Small intestine (tissue), 7 donors: Measurements from ENCODE around the gene GTF2E1. TPM values are rescaled to one million over a fixed set of nuclear protein-coding genes. Genes with fewer than 3 reads are reported as not detected.
"Not testable (repeated sequence)": the region's sequence is repeated elsewhere in the genome, so short reads cannot be mapped to it uniquely, and the experiment has no call there.

Experiments used
- DNase-seq, 2 donors: peaks; one replicate each; pipeline versions ENCODE4 v3.0.0 to v3.0.0-alpha.2; 2013
- FAIRE-seq: peaks from 2 replicates; lab custom pipeline; 2012; peaks lifted over from hg19 to GRCh38; lab: Jason Lieb, UNC
- H3K27ac ChIP-seq, 3 donors: one replicate each; pipeline ENCODE4 v1.5.1; 2013; ENCODE audit warnings: low read length in 2 of 3, mild to moderate bottlenecking in 2 of 3, control low read depth in 1 of 3, inconsistent platforms in 1 of 3, low read depth in 1 of 3, moderate library complexity in 1 of 3
- H3K27me3 ChIP-seq, 3 donors: one replicate each; pipeline ENCODE4 v1.6.1; 2013; ENCODE audit warnings: low read length in 3 of 3, inconsistent platforms in 1 of 3; ENCODE audit not compliant: control insufficient read depth in 3 of 3, insufficient read depth in 3 of 3
- H3K36me3 ChIP-seq, 3 donors: one replicate each; pipeline ENCODE4 v1.6.1; 2013; ENCODE audit warnings: low read length in 3 of 3, inconsistent platforms in 1 of 3, low read depth in 1 of 3, mild to moderate bottlenecking in 1 of 3, moderate library complexity in 1 of 3; ENCODE audit not compliant: control insufficient read depth in 3 of 3, insufficient read depth in 2 of 3
- H3K4me1 ChIP-seq, 3 donors: one replicate each; pipeline ENCODE4 v1.6.1; 2013; ENCODE audit warnings: low read length in 2 of 3, inconsistent platforms in 1 of 3, low read depth in 1 of 3, mild to moderate bottlenecking in 1 of 3, moderate library complexity in 1 of 3; ENCODE audit not compliant: control insufficient read depth in 3 of 3, insufficient read depth in 2 of 3
- H3K4me3 ChIP-seq, 3 donors: one replicate each; pipeline ENCODE4 v1.5.1; 2013; ENCODE audit warnings: low read length in 3 of 3, control low read depth in 1 of 3, inconsistent platforms in 1 of 3, low read depth in 1 of 3, mild to moderate bottlenecking in 1 of 3, moderate library complexity in 1 of 3
- H3K9me3 ChIP-seq, 2 donors: one replicate each; pipeline ENCODE4 v1.6.1; 2013; ENCODE audit warnings: low read depth in 1 of 2, low read length in 1 of 2; ENCODE audit not compliant: control insufficient read depth in 2 of 2, insufficient read depth in 1 of 2
- WGBS, 3 donors: extraction: QIAGEN DNeasy Blood & Tissue Kit; methylation state at CpG; one replicate each; pipeline ENCODE4 v1.1.7; 2013; 5-methylcytosine and 5-hydroxymethylcytosine counted together
- polyA plus RNA-seq, 4 donors: library from polyadenylated mRNA; stranded (reverse) in 3 of 4; unstranded in 1 of 4; fragments of 200-250 nt in 3 of 4; fragments of 120-200 nt in 1 of 4; gene quantifications; one replicate each; pipeline versions ENCODE4 v1.2.1 to v1.2.3, GENCODE V29; 2013
- donor health status: healthy with polysubstance abuse.
- donor health status: control.
- donor health status: control.
- donor health status: Bipolar disorder and iron deficiency.
- donor health status: healthy.

The GTF2E1 gene
- polyA plus RNA-seq, 4 donors: 3.0 to 10.5 (median 5.3) TPM

- peak in 1 of 2 donors; percentile 29 for DNase-seq
These were observed 1.1 kb downstream of the GTF2E1 start for GRCh38 chr3:120743556-120744195.

GRCh38 chr3:120745466-120745865 lies 2.9 kb downstream of the GTF2E1 start:
- FAIRE-seq (no peak), DNase-seq (no peak)
- 82 to 86% (median 85%) methylated on average over 3 of the region's 3 CpGs for WGBS, 3 donors
- H3K9me3 ChIP-seq: no peaks in the 10 kb centered on the region
- H3K4me1 ChIP-seq: peaks cover 4 to 16% (median 9%) of the 10 kb centered on the region in 3 donors
- H3K4me3 ChIP-seq: no peak overlapping the region
- H3K36me3 ChIP-seq: peaks cover 0 to 1% (median 0%) of the 10 kb centered on the region in 3 donors
- no peaks in the 10 kb centered on the region for H3K27me3 ChIP-seq
- no peak overlapping the region for H3K27ac ChIP-seq

More at GRCh38 chr3:120743556-120744195, 1.1 kb downstream of the GTF2E1 start:
- no peaks in the 10 kb centered on the region for H3K36me3 ChIP-seq
- peak overlapping the region in 2 of 3 donors; percentile 92 to 95 for H3K27ac ChIP-seq
- 28 to 48% (median 40%) methylated on average over 6 of the region's 6 CpGs for WGBS, 3 donors
- peaks cover 0 to 10% of the 10 kb centered on the region in 2 donors for H3K9me3 ChIP-seq
- peak overlapping the region in 2 of 3 donors; percentile 94 to 99 for H3K4me3 ChIP-seq
- FAIRE-seq: no peak
- peaks cover 4 to 16% (median 9%) of the 10 kb centered on the region in 3 donors for H3K4me1 ChIP-seq
- no peaks in the 10 kb centered on the region for H3K27me3 ChIP-seq

DNA sequence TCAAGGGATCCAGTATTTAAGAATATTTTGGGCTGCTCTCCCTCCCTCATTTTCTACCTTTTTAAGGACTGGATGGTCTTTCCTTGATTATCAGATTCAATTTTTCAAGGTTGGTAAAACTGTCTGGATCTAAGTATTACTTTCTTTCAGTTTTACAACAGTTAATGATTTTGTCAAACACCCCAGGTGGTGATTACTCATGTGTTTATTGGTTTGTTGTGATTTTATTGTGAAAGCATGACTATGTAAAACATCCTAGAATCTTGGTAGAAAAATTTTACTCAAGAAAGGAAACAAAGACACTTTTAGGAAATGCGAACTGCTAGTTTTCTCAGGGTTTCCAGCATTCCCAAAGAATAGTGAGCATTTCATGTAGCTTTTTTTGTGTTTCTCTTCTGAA lies 7.3 kb downstream of the GTF2E1 start:
- Histone ChIP-seq H3K27ac (no peak overlapping the region), H3K4me3 (no peak overlapping the region), H3K9me3 (no peaks in the 10 kb centered on the region), H3K4me1 (no peaks in the 10 kb centered on the region), H3K27me3 (no peaks in the 10 kb centered on the region), H3K36me3 (peaks cover 2 to 5% (median 3%) of the 10 kb centered on the region in 3 donors)
- 96 to 97% (median 97%) methylated on average over 1 of the region's 1 CpG for WGBS, 3 donors
- DNase-seq (no peak), FAIRE-seq (no peak)

DNA sequence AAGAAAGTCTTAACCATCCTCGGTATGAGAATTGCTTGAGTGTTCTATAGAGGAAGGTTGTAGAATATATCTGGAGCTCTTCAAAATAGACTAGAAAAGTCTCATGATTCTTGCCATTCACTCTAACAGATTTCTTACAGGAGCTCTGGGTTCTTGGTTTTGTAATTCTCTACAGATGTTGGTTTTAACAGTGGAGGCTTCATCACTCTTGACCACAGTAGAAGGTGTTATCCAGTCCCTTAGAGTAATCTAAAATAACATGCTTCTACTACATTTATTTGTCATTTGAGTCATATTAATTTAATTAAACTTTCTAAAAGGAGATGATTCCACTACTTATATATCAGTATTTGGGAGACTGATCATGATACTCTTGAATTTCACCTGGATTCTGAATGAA lies 9.7 kb downstream of the GTF2E1 start:
- H3K4me3 ChIP-seq: no peak overlapping the region
- H3K4me1 ChIP-seq: no peaks in the 10 kb centered on the region
- no peaks in the 10 kb centered on the region for H3K9me3 ChIP-seq
- peaks cover 2 to 5% (median 3%) of the 10 kb centered on the region in 3 donors for H3K36me3 ChIP-seq
- WGBS, 3 donors: 94 to 100% (median 99%) methylated on average over 1 of the region's 1 CpG
- no peaks in the 10 kb centered on the region for H3K27me3 ChIP-seq
- H3K27ac ChIP-seq: no peak overlapping the region
- FAIRE-seq (no peak), DNase-seq (no peak)

GRCh38 chr3:120752865-120753264 lies 10.3 kb downstream of the GTF2E1 start:
- H3K4me1 ChIP-seq: no peaks in the 10 kb centered on the region
- H3K4me3 ChIP-seq: no peak overlapping the region
- DNase-seq (no peak), FAIRE-seq (peak; percentile 5)
- no peaks in the 10 kb centered on the region for H3K9me3 ChIP-seq
- WGBS, 3 donors: 95 to 99% (median 97%) methylated on average over 2 of the region's 2 CpGs
- H3K36me3 ChIP-seq: peaks cover 2 to 5% (median 3%) of the 10 kb centered on the region in 3 donors
- H3K27ac ChIP-seq: no peak overlapping the region
- H3K27me3 ChIP-seq: no peaks in the 10 kb centered on the region

DNA sequence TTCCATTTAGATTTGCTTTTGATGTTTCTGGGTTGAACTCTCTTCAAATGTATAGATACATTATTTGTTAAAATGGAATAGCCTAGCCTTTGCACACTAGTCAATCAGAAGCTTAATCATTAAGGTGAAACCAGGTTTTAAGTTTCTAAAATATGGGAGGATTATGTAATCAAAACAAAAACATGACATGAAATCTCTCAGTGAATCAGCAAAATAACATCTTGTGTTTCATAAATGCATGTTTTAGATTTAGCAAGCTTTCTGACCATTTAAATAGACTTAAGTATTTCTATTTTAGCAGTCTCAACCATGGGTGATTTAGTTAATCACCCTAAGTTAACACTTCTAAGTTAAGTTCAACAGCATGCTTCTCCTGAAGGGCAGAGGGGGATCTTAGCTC lies 11.3 kb downstream of the GTF2E1 start:
- Histone ChIP-seq H3K36me3 (peaks cover 2 to 5% (median 3%) of the 10 kb centered on the region in 3 donors), H3K9me3 (no peaks in the 10 kb centered on the region), H3K27me3 (no peaks in the 10 kb centered on the region), H3K27ac (no peak overlapping the region), H3K4me1 (no peaks in the 10 kb centered on the region), H3K4me3 (no peak overlapping the region)
- FAIRE-seq: no peak
- no peak for DNase-seq

- no peak overlapping the region for H3K27ac ChIP-seq
- H3K9me3 ChIP-seq: no peaks in the 10 kb centered on the region
- H3K4me3 ChIP-seq: no peak overlapping the region
- H3K36me3 ChIP-seq: peaks cover 0 to 3% (median 1%) of the 10 kb centered on the region in 3 donors
- no peaks in the 10 kb centered on the region for H3K4me1 ChIP-seq
- DNase-seq (no peak), FAIRE-seq (no peak)
- WGBS, 3 donors: 85 to 100% (median 92%) methylated on average over 2 of the region's 2 CpGs
- H3K27me3 ChIP-seq: no peaks in the 10 kb centered on the region
These were observed 13.5 kb downstream of the GTF2E1 start for GRCh38 chr3:120756061-120756460.

- not testable (repeated sequence) for H3K27me3 ChIP-seq, H3K4me3 ChIP-seq, FAIRE-seq, H3K27ac ChIP-seq, H3K4me1 ChIP-seq, H3K9me3 ChIP-seq, H3K36me3 ChIP-seq, DNase-seq
- 84 to 94% (median 90%) methylated on average over 4 of the region's 4 CpGs for whole genome bisulfite sequencing, 3 donors
These were observed 16.0 kb downstream of the GTF2E1 start for GRCh38 chr3:120758551-120758950.

DNA sequence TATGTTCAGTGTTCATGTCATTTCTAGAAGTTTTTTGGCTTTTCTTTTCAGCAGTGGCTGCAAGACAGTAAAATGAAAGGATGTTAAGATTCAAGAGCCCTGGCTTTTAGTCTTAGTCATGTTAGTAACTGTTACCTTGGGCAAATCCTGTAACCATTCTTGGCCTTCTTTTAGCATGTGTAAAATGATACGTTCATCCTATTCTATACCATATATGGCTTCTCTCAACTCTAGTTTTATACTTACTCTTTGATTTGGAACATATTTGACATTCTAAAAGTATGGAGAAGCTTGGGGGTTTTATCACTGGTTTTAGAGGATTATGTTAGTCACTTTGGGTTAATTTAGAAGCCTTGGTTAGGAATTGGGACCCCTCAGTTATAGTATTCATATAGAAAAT lies 20.1 kb downstream of the GTF2E1 start:
- FAIRE-seq: no peak

More for the DNA sequence above, 20.1 kb downstream of the GTF2E1 start:
- H3K9me3 ChIP-seq: no peaks in the 10 kb centered on the region
- no peak for DNase-seq
- H3K4me3 ChIP-seq: no peak overlapping the region
- H3K27me3 ChIP-seq: no peaks in the 10 kb centered on the region
- H3K4me1 ChIP-seq: no peaks in the 10 kb centered on the region
- no peaks in the 10 kb centered on the region for H3K36me3 ChIP-seq
- 90 to 96% (median 94%) methylated on average over 1 of the region's 1 CpG for WGBS, 3 donors
- H3K27ac ChIP-seq: no peak overlapping the region
